ENCODE measurements around the gene TBX15.

TBX15 gene

DNA sequence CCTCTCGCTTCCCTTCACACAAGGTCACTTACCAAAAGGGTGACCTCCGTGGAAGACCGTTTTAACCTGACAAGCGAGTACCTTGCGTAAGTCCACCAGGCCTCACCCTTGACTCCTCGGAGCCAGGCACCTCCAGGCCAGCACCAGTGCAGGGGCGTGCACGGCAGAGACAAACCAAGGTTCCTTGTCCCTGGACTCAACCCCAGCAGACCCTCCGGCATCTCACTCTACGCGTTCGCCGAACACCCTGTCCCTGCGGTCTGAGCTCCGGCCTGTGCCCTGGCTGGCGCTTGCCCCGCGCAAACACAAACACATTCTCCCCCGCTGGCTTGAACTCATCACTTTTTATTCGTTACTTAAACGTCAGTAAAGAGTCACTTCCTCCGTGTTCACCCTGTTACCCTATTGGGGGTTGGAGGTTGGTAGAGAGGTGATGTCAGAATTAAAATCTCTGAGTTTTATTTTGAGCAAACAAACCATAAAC is 4.5 kb downstream of the TBX15 start:
- Histone ChIP-seq H3K27ac (no peak overlapping the region), H3K9me3 (ENCODE audit: control insufficient read depth, low read length) (no peaks in the 10 kb centered on the region), H3K36me3 (ENCODE audit: control insufficient read depth, insufficient read depth, low read length) (no peaks in the 10 kb centered on the region), H3K9ac (no peak overlapping the region), H3K79me2 (no peaks in the 10 kb centered on the region), H3K4me3 (ENCODE audit: low read depth, low read length) (no peak overlapping the region), H3K4me2 (ENCODE audit: low read length) (no peak overlapping the region), H3K27me3 (ENCODE audit: control insufficient read depth, insufficient read depth, low read length) (peaks cover 28% of the 10 kb centered on the region), H2AFZ (no peak overlapping the region), H3K4me1 (no peaks in the 10 kb centered on the region)
- TF ChIP-seq, protein P1, sequence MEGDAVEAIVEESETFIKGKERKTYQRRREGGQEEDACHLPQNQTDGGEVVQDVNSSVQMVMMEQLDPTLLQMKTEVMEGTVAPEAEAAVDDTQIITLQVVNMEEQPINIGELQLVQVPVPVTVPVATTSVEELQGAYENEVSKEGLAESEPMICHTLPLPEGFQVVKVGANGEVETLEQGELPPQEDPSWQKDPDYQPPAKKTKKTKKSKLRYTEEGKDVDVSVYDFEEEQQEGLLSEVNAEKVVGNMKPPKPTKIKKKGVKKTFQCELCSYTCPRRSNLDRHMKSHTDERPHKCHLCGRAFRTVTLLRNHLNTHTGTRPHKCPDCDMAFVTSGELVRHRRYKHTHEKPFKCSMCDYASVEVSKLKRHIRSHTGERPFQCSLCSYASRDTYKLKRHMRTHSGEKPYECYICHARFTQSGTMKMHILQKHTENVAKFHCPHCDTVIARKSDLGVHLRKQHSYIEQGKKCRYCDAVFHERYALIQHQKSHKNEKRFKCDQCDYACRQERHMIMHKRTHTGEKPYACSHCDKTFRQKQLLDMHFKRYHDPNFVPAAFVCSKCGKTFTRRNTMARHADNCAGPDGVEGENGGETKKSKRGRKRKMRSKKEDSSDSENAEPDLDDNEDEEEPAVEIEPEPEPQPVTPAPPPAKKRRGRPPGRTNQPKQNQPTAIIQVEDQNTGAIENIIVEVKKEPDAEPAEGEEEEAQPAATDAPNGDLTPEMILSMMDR (IDR thresholded peaks at IDR 0.05): no peak

DNA sequence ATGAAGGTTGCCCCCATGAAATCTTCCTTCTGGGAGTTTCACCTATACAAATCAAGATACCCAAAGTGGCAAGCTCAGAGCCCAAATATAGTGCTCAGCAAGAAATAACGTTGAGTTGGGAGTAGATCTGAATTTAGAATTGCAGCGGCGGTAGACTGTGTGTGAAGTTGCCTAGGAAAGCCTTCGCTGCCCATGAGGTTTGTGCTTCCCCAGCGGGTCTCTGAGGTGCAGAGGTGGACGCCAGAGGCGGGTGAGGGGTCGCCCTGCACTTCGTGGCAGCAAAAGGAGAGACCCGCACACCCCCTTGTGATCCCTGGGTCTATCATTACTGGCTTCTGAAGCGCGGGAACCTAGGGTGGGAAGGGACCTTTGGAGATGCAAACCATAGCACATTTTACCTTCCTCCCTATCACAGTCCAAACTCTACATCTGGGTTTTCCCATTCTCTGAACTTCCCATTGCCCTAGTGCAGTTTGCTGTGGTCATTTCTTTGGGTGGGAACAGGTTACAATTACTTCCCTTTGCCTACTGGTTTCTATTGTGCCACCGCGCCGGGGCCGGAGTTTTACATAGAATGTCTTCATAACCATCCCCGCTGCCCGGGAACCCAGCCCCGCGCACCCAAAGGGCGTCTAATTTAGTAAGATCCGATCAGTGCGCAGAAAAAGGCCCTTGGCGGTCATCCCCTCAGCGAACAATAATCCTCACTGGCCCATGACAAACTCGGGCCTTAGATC is 5.2 kb downstream of the TBX15 start:
- Histone ChIP-seq H3K27me3 (ENCODE audit: control insufficient read depth, insufficient read depth, low read length) (peaks cover 28% of the 10 kb centered on the region), H3K79me2 (no peaks in the 10 kb centered on the region), H3K4me3 (ENCODE audit: low read depth, low read length) (no peak overlapping the region), H3K9me3 (ENCODE audit: control insufficient read depth, low read length) (no peaks in the 10 kb centered on the region), H2AFZ (no peak overlapping the region), H3K9ac (no peak overlapping the region), H3K27ac (no peak overlapping the region), H3K36me3 (ENCODE audit: control insufficient read depth, insufficient read depth, low read length) (no peaks in the 10 kb centered on the region), H3K4me2 (ENCODE audit: low read length) (no peak overlapping the region), H3K4me1 (no peaks in the 10 kb centered on the region)
- TF ChIP-seq, protein P1 (IDR thresholded peaks at IDR 0.05): no peak

GRCh38 chr1:118982266-118982665 is 5.9 kb downstream of the TBX15 start:
- no peak overlapping the region for H3K4me3 ChIP-seq (ENCODE audit: low read depth, low read length)

DNA sequence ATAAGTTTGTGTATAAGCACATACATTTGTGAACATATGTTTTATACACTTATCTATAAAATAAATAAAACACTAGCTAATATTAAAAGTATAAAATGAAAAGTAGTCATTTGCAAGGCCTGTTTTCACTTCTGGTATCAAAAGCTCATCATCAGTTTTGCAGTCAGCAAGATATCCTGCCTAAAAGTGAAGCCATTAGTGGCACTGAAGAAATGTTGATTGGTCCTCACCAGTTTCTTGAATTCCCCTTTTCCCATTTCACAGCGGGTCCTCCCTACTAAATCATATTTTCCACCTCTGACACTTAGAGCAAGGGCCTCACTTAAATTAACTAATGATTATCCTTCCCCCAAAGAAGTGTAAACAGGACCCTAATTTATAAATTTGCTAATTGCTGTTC is 6.7 kb downstream of the TBX15 start:
- Histone ChIP-seq H3K4me3 (ENCODE audit: low read depth, low read length) (no peak overlapping the region), H3K36me3 (ENCODE audit: control insufficient read depth, insufficient read depth, low read length) (no peaks in the 10 kb centered on the region), H3K27me3 (ENCODE audit: control insufficient read depth, insufficient read depth, low read length) (peaks cover 24% of the 10 kb centered on the region), H3K27ac (no peak overlapping the region), H2AFZ (no peak overlapping the region), H3K79me2 (no peaks in the 10 kb centered on the region), H3K4me1 (no peaks in the 10 kb centered on the region), H3K9ac (no peak overlapping the region), H3K4me2 (ENCODE audit: low read length) (no peak overlapping the region), H3K9me3 (ENCODE audit: control insufficient read depth, low read length) (no peaks in the 10 kb centered on the region)
- TF ChIP-seq, protein P1 (IDR thresholded peaks at IDR 0.05): no peak

More at GRCh38 chr1:118982266-118982665, 5.9 kb downstream of the TBX15 start:
- Histone ChIP-seq H3K9ac (no peak overlapping the region), H3K36me3 (ENCODE audit: control insufficient read depth, insufficient read depth, low read length) (no peaks in the 10 kb centered on the region), H3K9me3 (ENCODE audit: control insufficient read depth, low read length) (no peaks in the 10 kb centered on the region), H3K27ac (no peak overlapping the region), H3K4me1 (no peaks in the 10 kb centered on the region), H3K4me2 (ENCODE audit: low read length) (no peak overlapping the region), H2AFZ (no peak overlapping the region), H3K27me3 (ENCODE audit: control insufficient read depth, insufficient read depth, low read length) (peaks cover 28% of the 10 kb centered on the region), H3K79me2 (no peaks in the 10 kb centered on the region)
- TF ChIP-seq, protein P1 (IDR thresholded peaks at IDR 0.05): no peak
